K562 (cell line): ENCODE measurements around the gene SLC26A11. TPM values are rescaled to one million over a fixed set of nuclear protein-coding genes. Genes with fewer than 3 reads are reported as not detected.

Experiments
- CEBPB ChIP-seq: fragments of 450-650 bp; IDR thresholded peaks from 2 replicates; pipeline ENCODE4 v1.6.1; 2016; ENCODE audit warnings: missing genetic modification characterization, missing compliant biosample characterization
- EP400 ChIP-seq: fragments of 450-650 bp; IDR thresholded peaks from 2 replicates; pipeline ENCODE4 v1.6.1; 2017; ENCODE audit warnings: antibody characterized with exemption, mild to moderate bottlenecking, moderate library complexity
- FOXM1 ChIP-seq, 2 experiments: fragments of 450-650 bp in 1 of 2; sonication (generic) in 1 of 2; formaldehyde crosslinking in 1 of 2; IDR thresholded peaks; 2 replicates each; pipeline versions ENCODE4 v1.6.1 to v1.9.0; 2017 to 2022; ENCODE audit warnings: low read depth in 2 of 2, mild to moderate bottlenecking in 2 of 2, missing genetic modification reagents in 1 of 2, moderate library complexity in 1 of 2
- GATAD2A ChIP-seq: fragments of 450-650 bp; IDR thresholded peaks from 2 replicates; pipeline ENCODE4 v1.6.1; 2017
- HIVEP1 ChIP-seq: fragments of 250-450 bp; sonication (Bioruptor Pico); IDR thresholded peaks from 2 replicates; pipeline ENCODE4 v1.4.0; 2020; ENCODE audit warnings: mild to moderate bottlenecking
- NR4A1 ChIP-seq, 2 experiments: fragments of 250-450 bp in 1 of 2; fragments of 450-650 bp in 1 of 2; sonication (Bioruptor Pico) in 1 of 2; IDR thresholded peaks; 2 replicates each; pipeline versions ENCODE4 v1.4.0 to v1.6.1; 2016 to 2020; ENCODE audit warnings: mild to moderate bottlenecking in 2 of 2, missing compliant biosample characterization in 1 of 2, missing genetic modification characterization in 1 of 2, moderate library complexity in 1 of 2
- POLR2B ChIP-seq: fragments of 450-650 bp; IDR thresholded peaks from 2 replicates; pipeline ENCODE4 v1.6.1; 2018; ENCODE audit warnings: low read depth; ENCODE audit not compliant: partially characterized antibody
- RBBP5 ChIP-seq: fragments of 200-600 bp; sonication (generic); IDR thresholded peaks from 2 replicates; pipeline ENCODE4 v1.6.1; 2012; ENCODE audit warnings: borderline replicate concordance, mild to moderate bottlenecking, low read length, control low read depth, inconsistent platforms; ENCODE audit not compliant: insufficient read depth, poor library complexity, severe bottlenecking
- SRSF3 ChIP-seq: fragments of 200-400 bp; formaldehyde crosslinking; IDR thresholded peaks from 2 replicates; pipeline ENCODE4 v1.6.1; 2016; ENCODE audit warnings: mild to moderate bottlenecking, low read length, moderate library complexity; ENCODE audit not compliant: insufficient read depth
- TRIM24 ChIP-seq, 2 experiments: fragments of 450-650 bp; IDR thresholded peaks; 2 replicates each; pipeline ENCODE4 v1.6.1; 2016
- ZBTB7A ChIP-seq: IDR thresholded peaks from 2 replicates; pipeline ENCODE4 v1.6.1; 2011; ENCODE audit warnings: low read depth, mild to moderate bottlenecking, low read length, moderate library complexity, borderline replicate concordance; ENCODE audit not compliant: control insufficient read depth
- polyA plus RNA-seq, 8 experiments: library from polyadenylated mRNA; depleted of rRNA in 4 of 8; stranded (reverse) in 5 of 8; unstranded in 3 of 8; fragments of >200 nt; fragmentation: Nextera tagmentation in 2 of 8; fragmentation: Illumina TruSeq in 1 of 8; extraction: Ambion mirVana in 2 of 8; extraction: Trizol in 1 of 8; gene quantifications; 2 replicates each; pipeline versions ENCODE4 v1.2.1 to v1.2.3, GENCODE V29; 2011 to 2014; ENCODE audit warnings: inconsistent platforms in 1 of 8, missing spikeins in 1 of 8
- total RNA-seq, 7 experiments: library from RNA; depleted of rRNA in 6 of 7; stranded (reverse); fragments of >200 nt in 6 of 7; fragmentation: Illumina TruSeq in 2 of 7; extraction: Trizol in 2 of 7; gene quantifications; 2 replicates each; pipeline versions ENCODE4 v1.2.1 to v1.2.3, GENCODE V29; 2011 to 2021; ENCODE audit warnings: low replicate concordance in 1 of 7
- TF ChIP-seq, protein P1 (sequence below): sonication (generic); formaldehyde crosslinking; IDR thresholded peaks from 2 replicates; pipeline ENCODE4 v1.8.1; 2023; ENCODE audit warnings: mild to moderate bottlenecking, missing genetic modification reagents, moderate library complexity
- TF ChIP-seq, protein P2 (sequence below), 2 experiments: fragments of 450-650 bp; conservative IDR thresholded peaks; 2 replicates each; pipeline ENCODE4 v1.6.1; 2017; ENCODE audit warnings: mild to moderate bottlenecking in 2 of 2, moderate library complexity in 2 of 2
- TF ChIP-seq, protein P3 (sequence below), 3 experiments: fragments of 200-800 bp in 1 of 3; sonication (Bioruptor generic) in 1 of 3; sonication (generic) in 1 of 3; formaldehyde crosslinking in 1 of 3; IDR thresholded peaks; 2 replicates each; pipeline versions ENCODE4 v1.6.1 to v1.8.0; 2016 to 2022; ENCODE audit warnings: mild to moderate bottlenecking in 2 of 3, missing compliant biosample characterization in 2 of 3, missing genetic modification characterization in 2 of 3, missing genetic modification reagents in 1 of 3
- TF ChIP-seq, protein P4 (sequence below): sonication (generic); formaldehyde crosslinking; IDR thresholded peaks from 2 replicates; pipeline ENCODE4 v1.9.0; 2022; ENCODE audit warnings: mild to moderate bottlenecking, missing genetic modification reagents

The SLC26A11 gene
- total and polyA plus RNA-seq, 9 of the 15 experiments (the other 6 are each of a cell fraction or from before 2014, with no cell fraction given): 0.06 to 3.1 (median 1.2) TPM; not detected in 1

DNA sequence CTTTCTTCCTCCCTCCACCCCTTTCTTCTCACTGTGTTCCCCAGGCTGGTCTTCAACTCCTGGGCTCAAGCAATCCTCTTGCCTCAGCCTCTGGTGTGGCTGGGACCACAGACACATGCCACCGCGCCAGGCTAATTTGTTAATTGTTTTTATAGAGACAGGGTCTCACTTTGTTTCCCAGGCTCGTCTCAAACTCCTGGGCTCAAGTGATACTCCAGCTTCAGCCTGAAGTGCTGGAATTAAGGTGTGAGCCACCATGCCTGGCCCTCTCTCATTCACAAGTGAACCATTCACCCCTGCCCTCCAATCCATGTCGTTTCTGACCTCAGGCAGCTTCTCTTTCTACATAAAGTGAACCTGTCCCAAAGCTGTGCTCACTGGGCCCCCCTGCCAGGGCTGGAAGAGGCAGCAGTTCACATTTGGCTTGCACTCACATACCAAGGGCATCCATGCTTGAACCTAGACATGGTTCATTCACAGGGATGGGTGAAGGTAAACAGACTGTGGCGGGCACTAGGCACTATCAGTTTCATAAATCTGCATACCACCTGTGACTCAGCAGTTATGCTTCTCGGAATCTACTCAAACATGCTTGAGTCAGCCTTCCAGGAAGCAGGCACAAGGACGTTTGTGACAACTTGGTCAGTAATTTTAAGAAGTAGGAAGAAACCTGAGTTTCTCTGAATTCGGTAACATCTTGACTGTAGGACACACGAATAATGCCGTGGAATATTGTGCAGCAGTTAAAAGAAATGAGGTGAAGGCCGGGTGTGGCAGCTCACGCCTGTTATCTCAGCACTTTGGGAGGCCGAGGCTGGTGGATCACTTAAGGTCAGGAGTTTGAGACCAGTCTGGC, 34.4 kb downstream of the SLC26A11 start (continued):
- TF ChIP-seq, protein P1, sequence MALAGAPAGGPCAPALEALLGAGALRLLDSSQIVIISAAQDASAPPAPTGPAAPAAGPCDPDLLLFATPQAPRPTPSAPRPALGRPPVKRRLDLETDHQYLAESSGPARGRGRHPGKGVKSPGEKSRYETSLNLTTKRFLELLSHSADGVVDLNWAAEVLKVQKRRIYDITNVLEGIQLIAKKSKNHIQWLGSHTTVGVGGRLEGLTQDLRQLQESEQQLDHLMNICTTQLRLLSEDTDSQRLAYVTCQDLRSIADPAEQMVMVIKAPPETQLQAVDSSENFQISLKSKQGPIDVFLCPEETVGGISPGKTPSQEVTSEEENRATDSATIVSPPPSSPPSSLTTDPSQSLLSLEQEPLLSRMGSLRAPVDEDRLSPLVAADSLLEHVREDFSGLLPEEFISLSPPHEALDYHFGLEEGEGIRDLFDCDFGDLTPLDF: no peak
- 0 out of 2 replicates have a peak, but pooled peaks have one; percentile 24 for TF ChIP-seq FOXM1 (IDR thresholded peaks at IDR 0.05; ENCODE audit: low read depth)
- no peak for TF ChIP-seq FOXM1 (CRISPR knock-in tag; IDR thresholded peaks at IDR 0.05; ENCODE audit: low read depth)
- peak; percentile 38 for TF ChIP-seq POLR2B
- no peak for TF ChIP-seq RBBP5
- TF ChIP-seq TRIM24 (IDR thresholded peaks at IDR 0.05): peak in 1 of 2 experiments; percentile 65; a peak in 2 of 4 replicates
- TF ChIP-seq, protein P2, sequence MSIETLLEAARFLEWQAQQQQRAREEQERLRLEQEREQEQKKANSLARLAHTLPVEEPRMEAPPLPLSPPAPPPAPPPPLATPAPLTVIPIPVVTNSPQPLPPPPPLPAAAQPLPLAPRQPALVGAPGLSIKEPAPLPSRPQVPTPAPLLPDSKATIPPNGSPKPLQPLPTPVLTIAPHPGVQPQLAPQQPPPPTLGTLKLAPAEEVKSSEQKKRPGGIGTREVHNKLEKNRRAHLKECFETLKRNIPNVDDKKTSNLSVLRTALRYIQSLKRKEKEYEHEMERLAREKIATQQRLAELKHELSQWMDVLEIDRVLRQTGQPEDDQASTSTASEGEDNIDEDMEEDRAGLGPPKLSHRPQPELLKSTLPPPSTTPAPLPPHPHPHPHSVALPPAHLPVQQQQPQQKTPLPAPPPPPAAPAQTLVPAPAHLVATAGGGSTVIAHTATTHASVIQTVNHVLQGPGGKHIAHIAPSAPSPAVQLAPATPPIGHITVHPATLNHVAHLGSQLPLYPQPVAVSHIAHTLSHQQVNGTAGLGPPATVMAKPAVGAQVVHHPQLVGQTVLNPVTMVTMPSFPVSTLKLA (conservative IDR thresholded peaks at IDR 0.05): peak in 1 of 2 experiments; percentile 72; a peak in 2 of 4 replicates
- TF ChIP-seq, protein P3, sequence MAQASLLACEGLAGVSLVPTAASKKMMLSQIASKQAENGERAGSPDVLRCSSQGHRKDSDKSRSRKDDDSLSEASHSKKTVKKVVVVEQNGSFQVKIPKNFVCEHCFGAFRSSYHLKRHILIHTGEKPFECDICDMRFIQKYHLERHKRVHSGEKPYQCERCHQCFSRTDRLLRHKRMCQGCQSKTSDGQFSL (CRISPR knock-in tag; IDR thresholded peaks at IDR 0.05): no peak
- TF ChIP-seq, protein P3 (tag; IDR thresholded peaks at IDR 0.05): peak in 1 of 2 experiments; percentile 59; a peak in 2 of 4 replicates
- 0 out of 2 replicates have a peak, but pooled peaks have one; percentile 35 for TF ChIP-seq NR4A1 (CRISPR knock-in tag; IDR thresholded peaks at IDR 0.05)
- TF ChIP-seq NR4A1 (tag; IDR thresholded peaks at IDR 0.05): peak; percentile 97
- peak; percentile 84; the same call in 1 of the 2 replicates for TF ChIP-seq HIVEP1 (CRISPR knock-in tag)
- TF ChIP-seq CEBPB (tag): no peak
- peak; percentile 99 for TF ChIP-seq GATAD2A
- TF ChIP-seq, protein P4, sequence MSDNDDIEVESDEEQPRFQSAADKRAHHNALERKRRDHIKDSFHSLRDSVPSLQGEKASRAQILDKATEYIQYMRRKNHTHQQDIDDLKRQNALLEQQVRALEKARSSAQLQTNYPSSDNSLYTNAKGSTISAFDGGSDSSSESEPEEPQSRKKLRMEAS (CRISPR knock-in tag): no peak
- TF ChIP-seq EP400: peak; percentile 77
- TF ChIP-seq SRSF3: no peak
- no peak for TF ChIP-seq ZBTB7A
